Dermis blood vessel endothelial cell (primary cell): ENCODE measurements around the gene EMP2. TPM values are rescaled to one million over a fixed set of nuclear protein-coding genes. Genes with fewer than 3 reads are reported as not detected.
"Not testable (repeated sequence)": the region's sequence is repeated elsewhere in the genome, so short reads cannot be mapped to it uniquely, and the experiment has no call there.

Source experiments
- DNase-seq: peaks from one replicate; pipeline ENCODE4 v3.0.0; 2010
- total RNA-seq: library from RNA; depleted of rRNA; stranded (reverse); fragments of >200 nt; gene quantifications from 2 replicates; pipeline ENCODE4 v1.2.3, GENCODE V29; 2014

EMP2 gene
- 43.7 and 67.6 TPM in 2 replicates for total RNA-seq

GRCh38 chr16:10579965-10580882 is at the start of gene EMP2:
Gene EMP2, minus strand, starts transcription at chr16:10580598. Its CDS starts 32,981 bp downstream, at chr16:10547617.
- DNase-seq, result peak; percentile 67

- DNase-seq, result no peak
Measured at GRCh38 chr16:10629592-10629963, 49.2 kb upstream of the EMP2 start.

GRCh38 chr16:10625595-10626357 is 45.4 kb upstream of the EMP2 start:
- no peak for DNase-seq

GRCh38 chr16:10624527-10624926 is 44.1 kb upstream of the EMP2 start:
- DNase-seq, result no peak

GRCh38 chr16:10623059-10623458 is 42.7 kb upstream of the EMP2 start:
- DNase-seq, result no peak

GRCh38 chr16:10622036-10622921 is 41.9 kb upstream of the EMP2 start:
- DNase-seq, result no peak

- DNase-seq, result not testable (repeated sequence)
Measured at GRCh38 chr16:10621216-10621949, 41.0 kb upstream of the EMP2 start.

GRCh38 chr16:10620120-10620519 is 39.7 kb upstream of the EMP2 start:
- DNase-seq, result no peak

- no peak for DNase-seq
Measured at GRCh38 chr16:10619271-10619849, 39.0 kb upstream of the EMP2 start.

GRCh38 chr16:10618710-10619209 is 38.4 kb upstream of the EMP2 start:
- DNase-seq, result no peak

- no peak for DNase-seq
Measured at GRCh38 chr16:10617662-10618420, 37.4 kb upstream of the EMP2 start.

- DNase-seq, result no peak
Measured at GRCh38 chr16:10616756-10617640, 36.6 kb upstream of the EMP2 start.

- no peak for DNase-seq
Measured at GRCh38 chr16:10616419-10616755, 36.0 kb upstream of the EMP2 start.

- no peak for DNase-seq
Measured at GRCh38 chr16:10614685-10615084, 34.3 kb upstream of the EMP2 start.

GRCh38 chr16:10613785-10614485 is 33.5 kb upstream of the EMP2 start:
- no peak for DNase-seq

- no peak for DNase-seq
Measured at GRCh38 chr16:10612649-10613179, 32.3 kb upstream of the EMP2 start.

GRCh38 chr16:10611825-10612342 is 31.5 kb upstream of the EMP2 start:
- no peak for DNase-seq

- DNase-seq, result no peak
Measured at GRCh38 chr16:10610499-10611184, 30.2 kb upstream of the EMP2 start.
